A549 (cell line): ENCODE results near the gene PIR. TPM values are rescaled to one million over a fixed set of nuclear protein-coding genes. Genes with fewer than 3 reads are reported as not detected.
A peak's percentile ranks its signal among the peaks of the same experiment; 100 is the strongest.

Source experiments
- ATAC-seq, 2 experiments: fragments of 200-7000 bp in 1 of 2; fragments of >200 bp in 1 of 2; cut with Nextera tagmentation in 1 of 2; cut with Tn5 transposase in 1 of 2; 3 replicates each; pipeline versions ENCODE4 v1.8.0 to v1.9.1; 2018 to 2020; ENCODE audit warnings: mild to moderate bottlenecking in 1 of 2, moderate library complexity in 1 of 2
- CTCF ChIA-PET: fragments of 300-600 bp; sonication (Branson Sonifier 250); formaldehyde crosslinking; extraction: SDS; loops from one replicate; lab custom pipeline; 2021; ENCODE audit warnings: antibody characterized with exemption, inconsistent platforms; lab: Yijun Ruan, JAX
- POLR2A ChIA-PET: fragments of 350-600 bp; formaldehyde crosslinking; extraction: SDS; loops from one replicate; lab custom pipeline; 2021; ENCODE audit warnings: antibody characterized with exemption, inconsistent platforms; lab: Yijun Ruan, JAX
- DNase-seq, 2 experiments: peaks; one replicate each; pipeline versions ENCODE4 v3.0.0 to v3.0.0-alpha.2; 2011 to 2016; ENCODE audit warnings: low read depth in 1 of 2, low spot score in 1 of 2
- FAIRE-seq: peaks from 2 replicates; lab custom pipeline; 2011; peaks lifted over from hg19 to GRCh38; lab: Jason Lieb, UNC
- H3K27ac ChIP-seq, 2 experiments: fragments of >200 bp; sonication (Bioruptor Twin); formaldehyde crosslinking; 3 replicates each; pipeline ENCODE4 v1.5.1; 2016 to 2017
- H3K4me1 ChIP-seq: fragments of >200 bp; sonication (Bioruptor Twin); formaldehyde crosslinking; 3 replicates; pipeline ENCODE4 v1.6.1; 2016
- H3K4me2 ChIP-seq: fragments of >200 bp; sonication (Bioruptor Twin); formaldehyde crosslinking; 3 replicates; pipeline ENCODE4 v1.6.1; 2016
- H3K4me3 ChIP-seq: fragments of >200 bp; sonication (Bioruptor Twin); formaldehyde crosslinking; 3 replicates; pipeline ENCODE4 v1.5.1; 2016
- H3K9me3 ChIP-seq: fragments of >200 bp; sonication (Bioruptor Twin); formaldehyde crosslinking; 3 replicates; pipeline ENCODE4 v1.6.1; 2016
- ATOH8 ChIP-seq: fragments of 250-450 bp; sonication (Bioruptor Pico); IDR thresholded peaks from 2 replicates; pipeline ENCODE4 v1.5.0; 2020; ENCODE audit warnings: low read depth, mild to moderate bottlenecking, moderate library complexity
- BHLHE40 ChIP-seq: IDR thresholded peaks from 2 replicates; pipeline ENCODE4 v1.6.1; 2012; ENCODE audit warnings: low read depth, low read length, inconsistent platforms
- CBX2 ChIP-seq: fragments of 200-600 bp; sonication (generic); IDR thresholded peaks from 2 replicates; pipeline ENCODE4 v1.6.1; 2016; ENCODE audit warnings: low read depth, mild to moderate bottlenecking, borderline replicate concordance
- EP300 ChIP-seq, 2 experiments: fragments of >200 bp; sonication (Bioruptor Twin); formaldehyde crosslinking; IDR thresholded peaks; 2 replicates in 1 of 2; 3 replicates in 1 of 2; pipeline ENCODE4 v1.6.1; 2016 to 2017
- ESRRA ChIP-seq: fragments of 150-350 bp; IDR thresholded peaks from 2 replicates; pipeline ENCODE4 v1.6.1; 2014; ENCODE audit warnings: mild to moderate bottlenecking, low read length, borderline replicate concordance
- HDAC2 ChIP-seq: fragments of 200-600 bp; sonication (generic); IDR thresholded peaks from 2 replicates; pipeline ENCODE4 v1.6.1; 2016
- HES2 ChIP-seq: fragments of >200 bp; sonication (Bioruptor Twin); formaldehyde crosslinking; IDR thresholded peaks from 2 replicates; pipeline ENCODE4 v1.6.1; 2016
- JUNB ChIP-seq: fragments of >200 bp; sonication (Bioruptor Twin); formaldehyde crosslinking; IDR thresholded peaks from 2 replicates; pipeline ENCODE4 v1.6.1; 2016
- KDM5A ChIP-seq: fragments of 200-600 bp; sonication (generic); IDR thresholded peaks from 2 replicates; pipeline ENCODE4 v1.6.1; 2016; ENCODE audit warnings: antibody characterized with exemption, mild to moderate bottlenecking
- MAZ ChIP-seq: fragments of 150-350 bp; IDR thresholded peaks from 2 replicates; pipeline ENCODE4 v1.6.1; 2014; ENCODE audit warnings: antibody characterized with exemption, low read depth, low read length, borderline replicate concordance
- NFE2L2 ChIP-seq: fragments of 150-350 bp; conservative IDR thresholded peaks from 2 replicates; pipeline ENCODE4 v1.6.1; 2014; ENCODE audit warnings: low read length
- NR3C1 ChIP-seq: fragments of >200 bp; sonication (Bioruptor Twin); formaldehyde crosslinking; IDR thresholded peaks from 3 replicates; pipeline ENCODE4 v1.6.1; 2017
- POLR2AphosphoS2 ChIP-seq: conservative IDR thresholded peaks from 2 replicates; pipeline ENCODE4 v1.6.1; 2012; ENCODE audit warnings: low read length, improper control_type of control experiment, inconsistent platforms
- SREBF2 ChIP-seq: fragments of 450-650 bp; IDR thresholded peaks from 2 replicates; pipeline ENCODE4 v1.6.1; 2014; ENCODE audit warnings: mild to moderate bottlenecking, moderate library complexity
- ZC3H11A ChIP-seq: fragments of 450-650 bp; IDR thresholded peaks from 2 replicates; pipeline ENCODE4 v1.6.1; 2014; ENCODE audit warnings: antibody characterized with exemption, mild to moderate bottlenecking
- ZNF302 ChIP-seq: fragments of 250-450 bp; sonication (Bioruptor Pico); IDR thresholded peaks from 2 replicates; pipeline ENCODE4 v1.9.0; 2021; ENCODE audit warnings: inconsistent platforms, mild to moderate bottlenecking, moderate library complexity
- whole genome bisulfite sequencing: methylation state at CpG from one replicate; pipeline ENCODE4 v1.1.6; 2017; ENCODE audit errors: missing lambda C conversion rate; 5-methylcytosine and 5-hydroxymethylcytosine counted together
- polyA plus RNA-seq, 4 experiments: library from polyadenylated mRNA; depleted of rRNA in 3 of 4; stranded (reverse); fragments of >200 nt; fragmentation: RNase III in 1 of 4; extraction: RNeasy Plus Mini Kit Qiagen cat#74134 plus additional on column Dnase treatment in 1 of 4; gene quantifications; 2 replicates in 3 of 4; 3 replicates in 1 of 4; pipeline ENCODE4 v1.2.3, GENCODE V29; 2011 to 2017
- TF ChIP-seq, protein P1 (sequence below): fragments of 250-450 bp; sonication (Bioruptor Pico); IDR thresholded peaks from 2 replicates; pipeline ENCODE4 v1.5.0; 2021; ENCODE audit warnings: mild to moderate bottlenecking, moderate library complexity, borderline replicate concordance
- TF ChIP-seq, protein P2 (sequence below): fragments of >200 bp; sonication (Bioruptor Twin); formaldehyde crosslinking; IDR thresholded peaks from 3 replicates; pipeline ENCODE4 v1.6.1; 2016
- TF ChIP-seq, protein P3 (sequence below): fragments of >200 bp; sonication (Bioruptor Twin); formaldehyde crosslinking; IDR thresholded peaks from 3 replicates; pipeline ENCODE4 v1.5.1; 2016

Gene PIR
- polyA plus RNA-seq, 2 of the 4 experiments (the other 2 are of a cell fraction), result 62.7 to 120 TPM

DNA sequence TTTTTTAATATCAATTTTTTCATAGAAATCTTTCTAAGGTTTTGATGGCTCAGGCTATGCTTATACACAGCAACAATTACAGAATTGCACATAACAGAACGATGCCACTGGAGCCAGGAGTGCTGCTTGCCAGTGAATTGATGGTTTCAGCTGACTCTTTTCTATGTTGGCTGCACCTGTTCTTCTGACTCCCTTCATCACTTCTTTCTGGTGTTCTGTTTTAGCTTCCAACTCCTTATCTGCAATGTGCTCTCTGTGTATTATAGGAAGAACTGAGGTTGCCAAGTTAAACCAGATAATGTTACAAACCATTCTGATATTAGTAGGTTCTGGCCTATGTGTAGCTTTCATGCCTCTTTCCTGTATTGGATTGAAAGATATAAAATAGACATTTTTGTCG lies 97.3 kb downstream of the PIR start:
- 93% methylated on average over 2 of the region's 2 CpGs for WGBS
- no peaks in the 10 kb centered on the region for H3K4me1 ChIP-seq
- FAIRE-seq (peak; percentile 46), ATAC-seq (no peak), DNase-seq (no peak)
- ChIA-PET POLR2A (no interaction called here), CTCF (no interaction called here)
- no peak overlapping the region for H3K4me2 ChIP-seq
- H3K4me3 ChIP-seq, result no peak overlapping the region
- no peak overlapping the region for H3K27ac ChIP-seq
- no peaks in the 10 kb centered on the region for H3K9me3 ChIP-seq
- no peak for TF ChIP-seq JUNB
- no peak for TF ChIP-seq SREBF2
- TF ChIP-seq, protein P1, sequence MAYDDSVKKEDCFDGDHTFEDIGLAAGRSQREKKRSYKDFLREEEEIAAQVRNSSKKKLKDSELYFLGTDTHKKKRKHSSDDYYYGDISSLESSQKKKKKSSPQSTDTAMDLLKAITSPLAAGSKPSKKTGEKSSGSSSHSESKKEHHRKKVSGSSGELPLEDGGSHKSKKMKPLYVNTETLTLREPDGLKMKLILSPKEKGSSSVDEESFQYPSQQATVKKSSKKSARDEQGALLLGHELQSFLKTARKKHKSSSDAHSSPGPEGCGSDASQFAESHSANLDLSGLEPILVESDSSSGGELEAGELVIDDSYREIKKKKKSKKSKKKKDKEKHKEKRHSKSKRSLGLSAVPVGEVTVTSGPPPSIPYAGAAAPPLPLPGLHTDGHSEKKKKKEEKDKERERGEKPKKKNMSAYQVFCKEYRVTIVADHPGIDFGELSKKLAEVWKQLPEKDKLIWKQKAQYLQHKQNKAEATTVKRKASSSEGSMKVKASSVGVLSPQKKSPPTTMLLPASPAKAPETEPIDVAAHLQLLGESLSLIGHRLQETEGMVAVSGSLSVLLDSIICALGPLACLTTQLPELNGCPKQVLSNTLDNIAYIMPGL (CRISPR knock-in tag), result no peak
- TF ChIP-seq NR3C1, result no peak
- TF ChIP-seq KDM5A, result no peak
- TF ChIP-seq, protein P2, sequence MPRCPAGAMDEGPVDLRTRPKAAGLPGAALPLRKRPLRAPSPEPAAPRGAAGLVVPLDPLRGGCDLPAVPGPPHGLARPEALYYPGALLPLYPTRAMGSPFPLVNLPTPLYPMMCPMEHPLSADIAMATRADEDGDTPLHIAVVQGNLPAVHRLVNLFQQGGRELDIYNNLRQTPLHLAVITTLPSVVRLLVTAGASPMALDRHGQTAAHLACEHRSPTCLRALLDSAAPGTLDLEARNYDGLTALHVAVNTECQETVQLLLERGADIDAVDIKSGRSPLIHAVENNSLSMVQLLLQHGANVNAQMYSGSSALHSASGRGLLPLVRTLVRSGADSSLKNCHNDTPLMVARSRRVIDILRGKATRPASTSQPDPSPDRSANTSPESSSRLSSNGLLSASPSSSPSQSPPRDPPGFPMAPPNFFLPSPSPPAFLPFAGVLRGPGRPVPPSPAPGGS, result no peak
- no peak for TF ChIP-seq NFE2L2
- TF ChIP-seq MAZ, result no peak
- TF ChIP-seq ZC3H11A, result no peak
- no peak for TF ChIP-seq EP300 (IDR thresholded peaks at IDR 0.05)
- no peak for TF ChIP-seq BHLHE40
- TF ChIP-seq, protein P3, sequence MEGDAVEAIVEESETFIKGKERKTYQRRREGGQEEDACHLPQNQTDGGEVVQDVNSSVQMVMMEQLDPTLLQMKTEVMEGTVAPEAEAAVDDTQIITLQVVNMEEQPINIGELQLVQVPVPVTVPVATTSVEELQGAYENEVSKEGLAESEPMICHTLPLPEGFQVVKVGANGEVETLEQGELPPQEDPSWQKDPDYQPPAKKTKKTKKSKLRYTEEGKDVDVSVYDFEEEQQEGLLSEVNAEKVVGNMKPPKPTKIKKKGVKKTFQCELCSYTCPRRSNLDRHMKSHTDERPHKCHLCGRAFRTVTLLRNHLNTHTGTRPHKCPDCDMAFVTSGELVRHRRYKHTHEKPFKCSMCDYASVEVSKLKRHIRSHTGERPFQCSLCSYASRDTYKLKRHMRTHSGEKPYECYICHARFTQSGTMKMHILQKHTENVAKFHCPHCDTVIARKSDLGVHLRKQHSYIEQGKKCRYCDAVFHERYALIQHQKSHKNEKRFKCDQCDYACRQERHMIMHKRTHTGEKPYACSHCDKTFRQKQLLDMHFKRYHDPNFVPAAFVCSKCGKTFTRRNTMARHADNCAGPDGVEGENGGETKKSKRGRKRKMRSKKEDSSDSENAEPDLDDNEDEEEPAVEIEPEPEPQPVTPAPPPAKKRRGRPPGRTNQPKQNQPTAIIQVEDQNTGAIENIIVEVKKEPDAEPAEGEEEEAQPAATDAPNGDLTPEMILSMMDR, result no peak
- TF ChIP-seq ESRRA, result no peak
- no peak for TF ChIP-seq CBX2
- no peak for TF ChIP-seq HDAC2
- TF ChIP-seq HES2, result no peak
- TF ChIP-seq ATOH8, result no peak

- ATAC-seq (no peak), FAIRE-seq (no peak), DNase-seq (no peak)
- H3K9me3 ChIP-seq, result no peaks in the 10 kb centered on the region
- no peak for TF ChIP-seq HES2
- TF ChIP-seq EP300 (IDR thresholded peaks at IDR 0.05), result no peak
- TF ChIP-seq POLR2AphosphoS2, result no peak
- TF ChIP-seq ZNF302, result no peak
- no peak overlapping the region for H3K4me3 ChIP-seq
- POLR2A ChIA-PET, result no interaction called here
- CTCF ChIA-PET, result no interaction called here
- 94% methylated on average over 4 of the region's 4 CpGs for WGBS
- H3K27ac ChIP-seq, result no peak overlapping the region
- H3K4me1 ChIP-seq, result no peaks in the 10 kb centered on the region
- H3K4me2 ChIP-seq, result no peak overlapping the region
These were observed 101.3 kb downstream of the PIR start for GRCh38 chrX:15391850-15392249.
